Thyroid gland (tissue), 4 donors: ENCODE results near the gene ITPKB.

Experiments used
- CTCF ChIP-seq, 6 experiments: fragments of 200-600 bp in 3 of 6; fragments of 450-650 bp in 3 of 6; sonication (generic) in 3 of 6; IDR thresholded peaks; one replicate each; pipeline ENCODE4 v1.5.1; 2016 to 2019; ENCODE audit warnings: antibody characterized with exemption in 6 of 6, mild to moderate bottlenecking in 2 of 6, inconsistent platforms in 1 of 6, moderate library complexity in 1 of 6
- POLR2A ChIP-seq, 2 donors: fragments of 450-650 bp; IDR thresholded peaks; one replicate each; pipeline ENCODE4 v1.6.1; 2017; ENCODE audit warnings: antibody characterized with exemption in 2 of 2, mild to moderate bottlenecking in 2 of 2, moderate library complexity in 1 of 2

- TF ChIP-seq POLR2A (IDR thresholded peaks at IDR 0.05) = no peak
- no peak for TF ChIP-seq CTCF (IDR thresholded peaks at IDR 0.05)
Observed at GRCh38 chr1:226622012-226622411, 117.1 kb downstream of the ITPKB start.
